GM12865 (cell line): ENCODE data around the gene DPP4.

Experiments used
- DNase-seq: peaks from one replicate; pipeline ENCODE4 v3.0.0; 2010; ENCODE audit warnings: low read depth
- H3K4me3 ChIP-seq: 2 replicates; pipeline ENCODE4 v1.5.1; 2011; ENCODE audit warnings: mild to moderate bottlenecking, low read depth, low read length, control low read depth
- CTCF ChIP-seq: IDR thresholded peaks from 2 replicates; pipeline ENCODE4 v1.5.1; 2011; ENCODE audit warnings: low read length, control low read depth, low read depth, inconsistent platforms; ENCODE audit not compliant: insufficient read depth; ENCODE audit errors: missing control alignments

Gene DPP4

GRCh38 chr2:161992531-161992930 is 81.5 kb downstream of the DPP4 start:
- peak; percentile 17 for DNase-seq
- TF ChIP-seq CTCF = no peak
- no peak overlapping the region for H3K4me3 ChIP-seq

GRCh38 chr2:161991991-161992390 is 82.0 kb downstream of the DPP4 start:
- no peak for TF ChIP-seq CTCF
- DNase-seq = no peak
- no peak overlapping the region for H3K4me3 ChIP-seq

- TF ChIP-seq CTCF = no peak
- no peak for DNase-seq
- no peak overlapping the region for H3K4me3 ChIP-seq
Measured at GRCh38 chr2:161990741-161991140, 83.3 kb downstream of the DPP4 start.

GRCh38 chr2:161990036-161990435 is 84.0 kb downstream of the DPP4 start:
- no peak overlapping the region for H3K4me3 ChIP-seq
- TF ChIP-seq CTCF = no peak
- DNase-seq = no peak

- TF ChIP-seq CTCF = peak; percentile 40
- no peak overlapping the region for H3K4me3 ChIP-seq
- DNase-seq = peak; percentile 25
Measured at GRCh38 chr2:161988589-161988988, 85.4 kb downstream of the DPP4 start.

GRCh38 chr2:161987311-161987710 is 86.7 kb downstream of the DPP4 start:
- TF ChIP-seq CTCF = no peak
- no peak for DNase-seq
- H3K4me3 ChIP-seq = no peak overlapping the region

- H3K4me3 ChIP-seq = no peak overlapping the region
- TF ChIP-seq CTCF = no peak
- DNase-seq = no peak
Measured at GRCh38 chr2:161983866-161984265, 90.1 kb downstream of the DPP4 start.
